ES-I3 (cell line): ENCODE data around the gene KRT14.
"Not testable (repeated sequence)": the region's sequence is repeated elsewhere in the genome, so short reads cannot be mapped to it uniquely, and the experiment has no call there.

Experiments used
- H3K36me3 ChIP-seq: 2 replicates; pipeline ENCODE4 v1.6.1; 2013; ENCODE audit warnings: mild to moderate bottlenecking, low read length, control low read depth, moderate library complexity; ENCODE audit not compliant: insufficient read depth
- H3K4me1 ChIP-seq: 2 replicates; pipeline ENCODE4 v1.6.1; 2013; ENCODE audit warnings: mild to moderate bottlenecking, control low read depth, low read length; ENCODE audit not compliant: insufficient read depth
- H3K9ac ChIP-seq: 2 replicates; pipeline ENCODE4 v1.6.1; 2013; ENCODE audit warnings: low read depth, mild to moderate bottlenecking, low read length, moderate library complexity
- H3K9me3 ChIP-seq: 2 replicates; pipeline ENCODE4 v1.6.1; 2013; ENCODE audit warnings: mild to moderate bottlenecking, low read length, moderate library complexity; ENCODE audit not compliant: control insufficient read depth, insufficient read depth

The KRT14 gene

DNA sequence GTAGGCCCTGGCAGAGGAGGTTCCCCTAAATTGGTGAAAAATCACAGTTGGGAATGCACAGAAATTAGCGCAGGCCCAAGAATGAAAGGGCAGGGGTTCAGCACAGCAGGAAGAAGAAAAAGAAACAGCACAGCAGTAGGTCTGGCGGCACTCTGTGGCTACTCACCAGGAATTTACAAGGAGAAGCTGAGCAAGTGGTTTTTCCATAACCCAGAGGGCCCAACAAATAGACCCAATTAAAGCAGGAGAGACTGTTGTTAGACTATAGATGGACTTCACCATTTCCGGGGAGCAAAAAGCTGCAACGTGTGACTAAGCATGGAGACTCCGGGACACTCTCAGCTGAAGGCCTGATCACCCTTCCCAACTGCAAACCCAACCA is 40.2 kb upstream of the KRT14 start:
- H3K9ac ChIP-seq, H3K36me3 ChIP-seq, H3K4me1 ChIP-seq, H3K9me3 ChIP-seq: not testable (repeated sequence)

- H3K4me1 ChIP-seq, H3K9me3 ChIP-seq, H3K9ac ChIP-seq, H3K36me3 ChIP-seq: not testable (repeated sequence)
Observed at GRCh38 chr17:41626028-41626913, 39.6 kb upstream of the KRT14 start.

- H3K4me1 ChIP-seq, result peaks cover 5% of the 10 kb centered on the region; the same call in 1 of the 2 replicates
- no peak overlapping the region for H3K9ac ChIP-seq
- no peaks in the 10 kb centered on the region for H3K9me3 ChIP-seq
- no peaks in the 10 kb centered on the region for H3K36me3 ChIP-seq
Observed at GRCh38 chr17:41625602-41626001, 38.9 kb upstream of the KRT14 start.

DNA sequence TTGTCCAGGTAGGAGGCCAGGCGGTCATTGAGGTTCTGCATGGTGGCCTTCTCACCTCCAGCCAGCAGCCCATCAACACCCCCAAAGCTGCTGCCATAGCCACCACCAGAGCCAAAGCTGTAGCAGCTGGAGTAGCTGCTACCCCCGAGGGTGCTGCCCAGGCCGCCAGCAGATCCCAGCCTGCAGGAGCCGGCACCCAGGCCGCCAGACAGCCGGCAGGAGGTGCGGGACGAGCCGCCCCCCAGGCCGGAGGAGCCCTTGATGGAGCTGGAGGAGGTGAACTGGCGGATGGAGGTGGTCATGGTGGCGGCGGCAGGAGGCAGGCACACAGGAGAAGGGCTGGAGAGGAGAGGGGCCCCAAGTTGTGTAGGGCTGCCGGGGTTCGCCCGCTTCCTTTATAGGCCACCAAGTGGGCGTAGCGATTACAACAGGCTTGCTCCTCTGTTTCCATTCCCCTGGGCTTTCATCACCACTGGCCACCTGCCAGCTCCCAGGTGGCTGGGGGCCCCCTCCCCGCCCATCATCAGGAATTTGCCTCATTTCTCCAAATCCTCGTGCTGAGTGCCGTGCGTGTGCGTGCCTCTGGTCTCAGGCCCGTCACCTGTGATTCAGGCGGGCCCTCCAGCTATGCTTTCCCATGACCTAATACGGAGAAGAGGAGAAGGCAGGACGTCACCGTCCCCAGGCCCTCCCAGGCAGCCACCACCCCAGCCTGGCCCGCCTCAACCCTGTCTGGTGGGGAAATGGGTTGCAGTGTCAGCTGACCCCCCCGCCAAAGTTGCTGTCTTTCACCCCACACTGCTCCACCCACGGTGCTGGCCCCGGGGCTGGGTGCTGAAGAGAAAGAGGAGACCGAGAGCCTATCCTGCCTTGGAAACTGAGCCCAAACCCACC is 37.8 kb upstream of the KRT14 start, which contains the start of gene KRT17:
Gene KRT17 (minus strand): TSS at position 368 of the 894 bp plus-strand sequence. CDS start 66 bp downstream, at position 302.
- Histone ChIP-seq H3K36me3 (no peaks in the 10 kb centered on the region), H3K9ac (no peak within 1 kb of the TSS), H3K9me3 (no peaks in the 10 kb centered on the region), H3K4me1 (peaks cover 5% of the 10 kb centered on the region; the same call in 1 of the 2 replicates)

- not testable (repeated sequence) for H3K9me3 ChIP-seq, H3K4me1 ChIP-seq, H3K9ac ChIP-seq, H3K36me3 ChIP-seq
Observed at GRCh38 chr17:41623184-41623861, 36.6 kb upstream of the KRT14 start.

DNA sequence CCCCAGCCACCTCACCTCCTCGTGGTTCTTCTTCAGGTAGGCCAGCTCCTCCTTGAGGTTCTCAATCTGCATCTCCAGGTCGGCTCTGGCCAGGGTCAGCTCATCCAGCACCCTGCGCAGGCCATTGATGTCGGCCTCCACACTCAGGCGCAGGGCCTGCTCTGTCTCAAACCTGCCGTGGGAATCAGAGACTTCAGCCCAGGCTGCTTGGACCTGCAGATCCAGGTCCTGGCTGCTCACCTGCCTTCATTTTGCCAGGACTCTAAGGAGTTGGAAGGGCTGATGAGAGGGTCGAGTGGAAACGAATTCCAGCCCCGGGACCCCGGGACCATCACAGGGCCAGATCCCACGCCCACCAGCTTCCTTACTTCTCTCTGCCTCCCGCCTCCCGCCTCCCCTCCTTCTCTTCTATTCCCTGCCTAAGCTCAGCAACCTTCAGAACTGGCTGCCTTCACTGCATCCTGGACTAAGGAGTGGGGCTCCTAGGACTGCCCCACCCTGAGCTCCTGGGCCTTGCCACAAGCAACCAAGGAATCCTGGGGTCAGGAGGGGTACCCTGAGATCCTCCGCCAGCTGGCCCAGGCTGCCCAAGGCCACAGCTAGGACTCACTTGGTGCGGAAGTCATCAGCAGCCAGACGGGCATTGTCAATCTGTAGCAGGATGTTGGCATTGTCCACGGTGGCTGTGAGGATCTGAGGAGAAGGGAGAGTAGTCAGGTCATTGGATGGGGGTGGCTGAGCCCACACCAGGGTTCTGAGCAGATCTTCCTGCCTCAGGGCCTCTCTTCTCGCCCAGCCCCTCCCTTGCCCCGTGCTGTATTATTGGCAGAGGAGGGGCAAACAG is 35.9 kb upstream of the KRT14 start:
- not testable (repeated sequence) for H3K36me3 ChIP-seq, H3K9ac ChIP-seq

DNA sequence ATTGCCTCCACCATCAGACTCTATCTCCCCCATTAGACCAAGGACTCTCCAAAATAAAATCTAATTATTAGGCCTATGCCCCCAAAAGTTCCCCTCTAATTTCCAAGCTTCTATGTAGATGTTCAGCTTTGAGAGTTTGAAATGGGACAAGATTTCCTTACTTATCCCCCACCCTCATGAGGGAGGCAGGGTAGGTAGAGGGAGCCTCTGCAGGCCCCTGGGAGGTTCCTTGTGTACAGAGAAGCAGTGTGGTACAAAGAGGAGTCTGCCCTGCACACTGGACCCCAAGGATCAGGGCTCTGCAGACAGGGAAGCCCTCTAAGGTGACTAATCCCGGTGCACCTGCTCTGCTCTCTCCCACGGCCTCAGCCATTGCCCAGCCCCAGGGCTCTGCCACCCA is 35.2 kb upstream of the KRT14 start:
- Histone ChIP-seq H3K36me3 (no peaks in the 10 kb centered on the region), H3K4me1 (peaks cover 5% of the 10 kb centered on the region; the same call in 1 of the 2 replicates), H3K9me3 (no peaks in the 10 kb centered on the region), H3K9ac (no peak overlapping the region)

More for the DNA sequence above, 35.9 kb upstream of the KRT14 start:
- H3K9me3 ChIP-seq, H3K4me1 ChIP-seq: not testable (repeated sequence)

DNA sequence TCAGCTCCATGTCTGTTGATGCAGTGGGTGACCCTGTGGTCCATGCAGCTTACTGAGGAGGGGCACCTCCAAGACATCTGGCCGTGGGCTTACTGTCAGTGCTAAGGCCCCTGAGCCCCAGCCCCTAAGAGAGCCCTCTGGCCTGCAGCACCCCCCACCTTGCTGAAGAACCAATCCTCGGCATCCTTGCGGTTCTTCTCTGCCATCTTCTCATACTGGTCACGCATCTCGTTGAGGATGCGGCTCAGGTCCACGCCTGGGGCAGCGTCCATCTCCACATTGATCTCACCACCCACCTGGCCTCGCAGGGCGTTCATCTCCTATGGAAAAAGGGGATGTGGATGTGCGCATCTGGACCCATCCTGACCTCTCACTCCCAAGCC is 34.7 kb upstream of the KRT14 start:
- not testable (repeated sequence) for H3K9me3 ChIP-seq, H3K4me1 ChIP-seq, H3K9ac ChIP-seq, H3K36me3 ChIP-seq

DNA sequence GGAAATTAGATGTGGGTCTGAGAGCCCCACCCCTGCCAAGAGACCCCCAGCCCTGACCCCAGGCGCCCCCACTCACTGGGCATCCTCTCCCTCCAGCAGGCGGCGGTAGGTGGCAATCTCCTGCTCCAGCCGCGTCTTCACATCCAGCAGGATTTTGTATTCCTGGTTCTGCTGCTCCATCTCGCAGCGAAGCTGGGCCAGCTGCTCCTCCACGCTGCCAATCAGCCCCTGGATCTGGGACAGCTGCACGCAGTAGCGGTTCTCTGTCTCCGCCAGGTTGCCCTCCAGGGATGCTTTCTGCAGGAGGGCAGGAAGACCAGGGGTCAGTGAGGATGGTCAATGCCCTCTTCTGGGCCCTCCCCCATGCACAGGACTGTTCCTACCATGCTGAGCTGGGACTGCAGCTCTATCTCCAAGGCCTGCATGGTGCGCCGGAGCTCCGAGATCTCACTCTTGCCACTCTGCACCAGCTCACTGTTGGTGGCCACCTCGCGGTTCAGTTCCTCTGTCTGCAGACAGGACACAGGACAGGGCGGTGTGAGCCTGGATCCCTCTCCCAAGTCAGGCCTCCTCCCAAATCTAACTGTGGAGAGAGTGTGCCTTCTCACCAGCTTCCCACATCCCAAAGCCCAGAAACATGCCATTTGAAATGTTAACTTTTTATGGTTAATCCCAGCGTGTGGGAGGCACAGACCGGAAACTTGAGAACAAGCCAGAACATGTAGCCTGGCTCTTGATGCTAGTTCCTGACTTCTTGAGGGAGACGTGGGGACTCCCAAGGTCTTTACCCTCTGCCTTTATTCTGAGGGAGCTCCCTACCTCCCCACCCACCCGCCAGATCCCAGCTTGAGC is 34.1 kb upstream of the KRT14 start:
- peaks cover 5% of the 10 kb centered on the region; the same call in 1 of the 2 replicates for H3K4me1 ChIP-seq
- H3K36me3 ChIP-seq, result no peaks in the 10 kb centered on the region
- H3K9ac ChIP-seq, result no peak overlapping the region
- H3K9me3 ChIP-seq, result no peaks in the 10 kb centered on the region

- not testable (repeated sequence) for H3K9ac ChIP-seq, H3K36me3 ChIP-seq, H3K9me3 ChIP-seq, H3K4me1 ChIP-seq
Observed at GRCh38 chr17:41619927-41620582, 33.4 kb upstream of the KRT14 start.

DNA sequence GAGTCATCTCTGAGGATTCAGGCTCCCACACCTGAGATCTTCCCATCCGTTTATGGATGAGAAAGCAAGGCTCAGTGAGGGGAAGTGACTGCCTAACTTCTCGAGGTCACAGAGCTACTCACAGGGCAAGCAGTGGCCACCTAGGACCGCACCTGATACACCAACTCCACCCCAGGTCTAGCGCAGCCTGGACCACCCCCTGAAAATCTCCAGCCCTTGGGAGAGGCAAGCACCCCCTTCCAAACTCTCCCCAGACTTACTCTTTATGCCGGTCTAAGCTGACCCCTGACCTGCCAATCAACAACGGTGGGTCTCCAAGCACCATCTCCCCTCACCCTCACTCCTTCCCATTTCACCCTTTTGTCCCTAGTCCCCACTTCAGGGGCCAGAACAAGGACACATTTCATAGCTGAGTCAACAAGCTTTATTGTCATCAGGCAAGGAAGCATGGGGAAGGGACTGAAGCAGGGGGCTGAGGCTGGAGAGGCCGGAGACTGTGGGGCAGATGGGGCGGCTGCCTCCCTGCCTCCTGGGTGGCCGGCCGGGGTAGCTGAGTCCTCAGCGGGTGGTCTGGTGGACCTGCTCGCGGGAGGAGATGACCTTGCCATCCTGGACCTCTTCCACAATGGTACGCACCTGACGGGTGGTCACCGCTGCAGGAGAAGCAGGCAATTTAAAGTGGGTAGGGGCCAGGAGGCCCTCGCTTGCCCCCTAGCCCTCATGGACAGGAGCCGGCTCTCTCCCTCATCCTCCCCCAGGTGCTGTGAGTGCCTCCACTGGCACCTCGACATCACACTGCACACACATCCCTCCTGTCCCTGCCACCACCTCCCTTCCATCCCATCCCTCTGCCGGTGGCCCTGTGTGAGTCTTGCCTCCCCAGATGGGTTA is 32.6 kb upstream of the KRT14 start:
- Histone ChIP-seq H3K9me3 (no peaks in the 10 kb centered on the region), H3K36me3 (no peaks in the 10 kb centered on the region), H3K9ac (no peak overlapping the region), H3K4me1 (peaks cover 2% of the 10 kb centered on the region; the same call in 1 of the 2 replicates)
